HG03135 (cell line): ENCODE measurements around the gene RYR2.
"Not testable (repeated sequence)": the region's sequence is repeated elsewhere in the genome, so short reads cannot be mapped to it uniquely, and the experiment has no call there.

Source experiments
- ATAC-seq: cut with Tn5 transposase; IDR thresholded peaks from one replicate; pipeline ENCODE4 v1.9.1; 2021; ENCODE audit warnings: mild to moderate bottlenecking, moderate library complexity; ENCODE audit not compliant: unreplicated experiment

RYR2 gene

DNA sequence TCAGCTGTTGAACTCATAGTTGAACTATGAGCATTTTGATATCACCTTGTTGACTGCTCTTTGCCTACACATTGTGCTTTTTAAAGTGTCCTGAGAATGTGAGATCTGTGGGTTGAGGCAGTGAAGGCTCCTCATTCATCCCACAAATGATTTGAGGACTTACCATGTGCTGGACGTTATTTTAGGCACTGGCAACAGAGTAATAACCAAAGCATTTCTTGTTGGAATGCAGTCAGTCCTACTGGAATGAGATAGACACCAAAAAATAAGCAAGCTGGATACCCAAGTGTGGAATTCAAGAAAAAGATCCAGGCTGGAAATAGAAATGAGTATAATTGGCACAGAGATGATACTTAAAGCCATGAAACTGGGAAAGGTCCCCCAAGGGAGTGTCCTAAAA is 775.3 kb downstream of the RYR2 start:
- ATAC-seq: no peak

DNA sequence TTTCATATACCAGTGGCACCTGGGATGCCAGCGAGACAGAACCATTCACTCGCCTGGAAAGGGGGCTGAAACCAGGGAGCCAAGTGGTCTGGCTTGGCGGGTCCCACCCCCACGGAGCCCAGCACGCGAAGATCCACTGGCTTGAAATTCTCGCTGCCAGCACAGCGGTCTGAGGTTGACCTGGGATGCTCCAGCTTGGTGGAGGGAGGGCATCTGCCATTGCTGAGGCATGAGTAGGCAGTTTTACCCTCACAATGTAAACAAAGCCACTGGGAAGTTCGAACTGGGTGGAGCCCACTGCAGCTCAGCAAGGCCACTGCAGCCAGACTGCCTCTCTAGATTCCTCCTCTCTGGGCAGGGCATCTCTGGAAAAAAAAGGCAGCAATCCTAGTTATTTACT is 778.6 kb downstream of the RYR2 start:
- ATAC-seq: not testable (repeated sequence)

DNA sequence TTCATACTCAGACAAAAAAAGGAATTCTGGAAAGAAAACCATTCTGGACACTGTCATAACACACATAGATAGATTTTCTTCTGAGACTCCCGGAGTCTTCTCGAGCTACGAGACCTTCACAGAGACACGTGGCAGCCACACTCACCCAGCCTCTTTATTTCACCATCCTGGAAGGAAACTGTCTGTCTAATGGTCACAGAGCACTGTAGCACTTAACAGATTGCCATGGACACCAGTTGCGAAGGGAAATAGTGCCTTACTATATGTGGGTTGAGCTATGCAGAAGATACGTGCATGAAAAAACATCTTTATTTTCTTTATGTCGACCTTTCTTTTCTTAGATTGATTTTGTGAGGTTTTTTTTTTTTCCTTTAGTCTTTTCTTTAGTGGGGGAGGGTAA is 790.9 kb downstream of the RYR2 start:
- ATAC-seq: no peak

DNA sequence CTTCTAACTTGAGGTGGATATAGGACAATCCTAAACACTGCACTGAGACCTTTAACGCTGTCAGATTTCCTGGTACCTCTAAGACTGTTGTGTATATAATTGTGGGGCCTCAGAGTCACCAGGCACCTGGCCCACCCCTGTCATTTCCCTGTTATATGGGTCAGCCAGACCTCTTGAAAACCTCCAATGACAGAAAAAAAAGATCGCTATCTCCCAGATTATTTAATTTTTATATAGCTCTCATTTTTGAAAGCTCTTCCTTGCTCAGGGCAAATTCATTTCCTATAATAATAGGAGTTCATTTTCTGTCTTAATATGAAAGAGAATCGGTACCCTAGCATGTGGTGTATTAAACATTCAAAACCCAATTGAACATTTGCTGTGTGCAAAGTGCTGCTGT is 792.1 kb downstream of the RYR2 start:
- no peak for ATAC-seq

DNA sequence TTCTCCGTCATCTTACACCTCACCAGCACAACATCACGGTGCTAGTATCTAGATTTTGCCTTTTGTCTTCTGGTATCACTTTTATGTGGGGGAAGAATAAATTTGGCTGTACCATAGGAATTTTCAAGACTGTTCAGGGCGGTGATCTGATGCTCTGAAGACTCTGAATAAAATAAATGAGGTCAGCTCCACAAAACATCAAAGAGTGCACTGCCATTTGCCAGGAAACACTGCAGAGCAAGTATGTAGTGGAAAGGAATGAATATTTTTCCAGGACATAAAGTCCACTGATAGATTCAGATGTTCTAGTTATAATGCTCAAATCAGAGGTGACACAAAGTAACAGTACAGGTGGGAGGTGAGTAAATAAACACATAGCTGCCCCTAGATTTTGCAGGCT is 792.5 kb downstream of the RYR2 start:
- ATAC-seq: no peak

DNA sequence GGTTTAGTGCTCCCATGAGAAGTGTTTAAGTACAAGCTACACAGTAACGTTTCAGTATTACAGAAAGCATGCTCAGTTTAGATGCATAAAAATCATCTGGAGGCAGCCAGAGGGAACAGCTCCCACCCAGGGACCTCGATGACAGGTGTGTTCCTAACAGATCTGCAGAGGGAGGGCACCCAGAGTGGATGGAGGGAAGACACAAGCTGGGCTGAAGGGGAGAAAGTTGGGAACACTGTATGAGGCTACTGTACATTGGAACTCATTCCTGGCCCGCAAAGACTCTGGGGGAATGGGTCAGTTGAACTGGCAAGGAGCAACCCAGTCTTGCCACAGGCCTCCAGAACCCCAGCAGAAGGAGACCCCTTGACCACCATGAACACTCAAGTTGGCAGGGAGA is 796.3 kb downstream of the RYR2 start:
- ATAC-seq: no peak

DNA sequence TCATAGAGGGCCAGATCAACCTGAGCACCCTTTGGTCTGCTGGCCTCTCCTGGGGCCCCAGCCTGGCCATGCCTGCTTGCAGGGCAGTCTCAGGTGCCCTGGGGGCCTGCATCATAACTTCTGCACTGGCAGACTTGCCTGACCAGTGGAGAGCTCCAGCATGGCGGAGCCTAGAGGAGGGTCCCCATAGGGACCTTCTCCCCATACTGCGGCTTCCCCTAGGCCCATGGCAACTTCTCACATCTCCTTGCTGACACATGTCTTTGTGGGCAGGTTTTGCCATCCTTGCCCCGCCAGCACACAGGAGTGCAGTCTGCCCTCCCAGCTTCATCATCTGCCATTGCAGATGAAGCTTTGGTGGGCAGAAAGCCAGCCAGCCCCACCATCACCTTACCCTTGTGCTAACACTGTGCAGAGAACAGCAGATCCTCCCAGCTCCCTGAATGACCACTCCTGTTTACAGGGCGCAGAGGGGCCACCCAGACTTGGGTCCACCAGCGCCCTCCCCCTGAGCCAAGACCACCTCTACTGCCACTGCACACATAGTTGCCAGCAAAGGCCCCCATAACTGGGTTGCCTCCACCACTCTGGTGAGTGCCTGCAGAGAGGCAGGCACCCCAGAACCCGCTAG is 797.0 kb downstream of the RYR2 start:
- no peak for ATAC-seq

DNA sequence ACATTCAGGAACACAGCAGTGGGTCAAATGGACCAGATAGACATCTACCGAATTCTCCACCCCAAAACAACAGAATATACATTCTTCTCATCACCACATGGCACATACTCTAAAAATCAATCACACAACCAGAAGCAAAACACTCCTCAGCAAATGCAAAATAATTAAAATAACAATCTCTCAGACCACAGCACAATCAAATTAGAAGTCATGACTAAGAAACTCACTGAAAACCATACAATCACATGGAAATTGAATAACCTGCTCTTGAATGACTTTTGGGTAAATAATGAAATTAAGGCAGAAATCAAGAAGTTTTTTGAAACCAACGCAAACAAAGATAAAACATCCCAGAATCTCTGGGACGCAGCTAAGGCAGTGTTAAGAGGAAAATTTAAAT is 799.5 kb downstream of the RYR2 start:
- ATAC-seq: no peak

DNA sequence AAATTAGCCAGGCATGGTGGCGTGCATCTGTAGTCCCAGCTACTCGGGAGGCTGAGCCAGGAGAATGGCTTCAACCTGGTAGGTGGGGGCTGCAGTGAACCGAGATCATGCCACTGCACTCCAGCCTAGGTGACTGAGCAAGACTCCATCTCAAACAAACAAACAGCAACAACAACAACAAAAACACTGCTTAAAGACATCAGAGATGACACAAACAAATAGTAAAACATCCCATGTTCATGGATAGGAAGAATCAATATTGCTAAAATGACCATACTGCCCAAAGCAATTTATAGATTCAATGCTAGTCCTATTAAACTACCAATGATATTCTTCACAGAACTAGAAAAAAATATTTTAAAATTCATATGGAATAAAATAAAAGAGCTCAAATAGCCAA is 801.5 kb downstream of the RYR2 start:
- ATAC-seq: not testable (repeated sequence)

DNA sequence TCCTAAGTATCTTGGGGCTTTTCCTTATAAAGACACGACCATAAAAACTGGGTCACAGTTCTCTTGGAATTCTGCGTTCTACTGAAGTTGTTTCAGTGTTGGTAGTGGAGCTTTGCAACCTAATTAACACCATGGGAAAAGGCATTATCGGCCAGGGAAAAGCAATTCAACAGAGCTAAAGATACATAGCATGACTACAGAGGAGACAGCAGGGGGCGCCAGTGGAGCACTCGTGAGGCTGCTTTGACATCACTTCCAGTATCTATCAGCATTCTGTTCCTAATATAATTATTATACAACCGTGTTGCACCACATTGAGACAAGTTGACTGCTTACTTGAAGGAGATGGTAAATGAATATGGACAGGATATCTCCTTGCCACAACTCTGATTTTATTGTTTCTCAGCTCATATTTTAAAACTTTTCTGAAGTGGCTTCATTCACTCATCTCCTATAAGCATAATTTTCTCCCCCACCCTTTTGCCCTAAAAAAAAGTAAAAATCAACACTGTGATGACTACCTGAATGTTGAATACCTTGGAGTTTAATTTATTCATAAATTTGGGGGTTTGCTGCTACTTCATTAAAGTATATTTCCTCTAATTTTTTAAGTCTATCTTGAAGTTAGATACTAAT is 809.3 kb downstream of the RYR2 start:
- ATAC-seq: no peak

DNA sequence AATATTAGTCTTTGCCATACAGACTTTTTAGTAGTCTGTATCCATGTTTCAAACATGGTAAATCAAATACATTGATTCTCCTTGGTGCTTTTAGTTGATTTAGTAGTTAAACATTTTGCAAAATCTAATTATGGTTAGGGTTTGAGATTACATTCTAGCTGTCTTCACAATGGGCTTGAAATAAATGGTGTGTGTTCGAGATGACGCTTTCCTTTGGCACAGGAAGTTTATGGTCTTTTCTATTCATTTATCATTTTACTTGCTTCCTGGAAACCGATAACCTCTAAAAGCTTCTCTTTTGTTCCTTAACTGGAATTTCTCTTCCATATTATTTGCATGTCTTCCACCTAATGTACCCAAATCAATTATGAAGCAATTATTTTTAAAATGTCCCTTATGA is 810.4 kb downstream of the RYR2 start:
- ATAC-seq: no peak

DNA sequence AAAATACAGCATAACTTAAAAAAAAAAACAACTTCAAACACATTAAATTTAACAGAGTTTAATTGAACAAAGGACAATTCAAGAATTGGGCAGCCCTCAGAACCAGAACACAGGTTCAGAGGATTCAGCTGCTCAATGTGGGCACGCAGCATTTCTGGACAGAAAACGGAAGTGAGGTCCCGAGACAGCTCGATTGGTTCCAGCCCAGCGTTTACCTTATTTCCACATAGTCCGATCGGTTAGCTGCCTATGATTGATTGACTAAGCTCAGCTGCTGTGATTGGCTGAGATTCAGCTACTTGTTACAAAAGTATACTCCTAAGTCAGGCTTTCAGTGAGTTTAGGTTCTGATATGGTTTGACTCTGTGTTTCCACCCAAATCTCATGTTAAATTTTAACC is 815.5 kb downstream of the RYR2 start:
- ATAC-seq: no peak

DNA sequence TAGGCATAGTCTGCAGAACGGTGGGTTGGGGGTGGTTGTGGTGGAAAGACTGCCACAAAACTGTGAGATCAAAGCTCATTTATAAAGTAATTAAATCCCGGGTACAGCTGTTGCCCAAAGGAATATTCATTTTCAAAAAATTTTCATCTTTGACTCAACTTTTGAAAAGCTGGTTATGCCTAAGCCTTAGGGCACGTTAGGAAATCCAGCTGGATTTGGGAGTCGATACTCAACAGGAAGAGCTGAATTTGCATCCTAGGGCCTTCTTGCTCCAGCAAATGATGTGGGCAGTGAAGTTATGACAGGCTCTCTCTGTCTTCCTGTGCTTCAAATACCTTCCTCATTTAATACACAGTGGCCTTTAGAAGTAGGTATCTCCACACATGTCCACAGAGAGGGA is 817.0 kb downstream of the RYR2 start:
- no peak for ATAC-seq

DNA sequence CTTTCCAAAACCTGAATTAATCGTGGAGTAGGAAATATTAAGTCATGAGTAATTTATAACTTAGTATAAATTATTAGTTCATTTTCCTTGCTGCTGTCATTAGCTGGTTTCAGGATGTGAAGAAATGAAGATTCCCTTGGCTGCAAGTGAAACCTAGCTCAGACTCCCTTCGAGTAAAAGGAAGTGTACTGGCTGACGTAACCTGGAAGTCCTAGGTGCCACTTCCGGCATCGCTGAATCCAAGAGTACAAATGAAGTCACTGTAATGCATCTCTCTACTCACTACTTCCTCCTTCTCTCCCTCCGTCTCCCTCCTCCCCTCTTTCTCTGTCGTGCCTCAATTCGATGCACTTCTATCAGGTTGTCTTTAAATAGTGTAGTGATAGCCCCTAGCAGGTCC is 820.0 kb downstream of the RYR2 start:
- ATAC-seq: no peak

DNA sequence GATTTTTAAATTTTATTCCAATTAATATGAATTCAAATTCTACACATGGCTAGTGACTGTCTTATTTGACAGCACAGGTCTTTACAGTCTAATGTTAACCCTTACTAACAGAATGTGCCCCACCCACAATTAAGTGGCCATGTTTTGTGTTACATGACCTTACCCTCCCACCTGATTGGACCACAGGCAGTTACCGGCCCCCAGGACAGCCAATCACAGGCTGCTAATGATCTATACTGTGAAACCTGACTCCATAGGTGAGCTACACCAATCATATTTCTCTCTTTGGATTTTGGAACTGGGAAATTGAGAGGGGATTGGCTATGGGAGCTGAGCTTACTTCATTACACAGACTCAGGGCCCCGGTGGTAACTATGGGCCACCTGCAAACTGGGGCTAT is 821.2 kb downstream of the RYR2 start:
- ATAC-seq: no peak

DNA sequence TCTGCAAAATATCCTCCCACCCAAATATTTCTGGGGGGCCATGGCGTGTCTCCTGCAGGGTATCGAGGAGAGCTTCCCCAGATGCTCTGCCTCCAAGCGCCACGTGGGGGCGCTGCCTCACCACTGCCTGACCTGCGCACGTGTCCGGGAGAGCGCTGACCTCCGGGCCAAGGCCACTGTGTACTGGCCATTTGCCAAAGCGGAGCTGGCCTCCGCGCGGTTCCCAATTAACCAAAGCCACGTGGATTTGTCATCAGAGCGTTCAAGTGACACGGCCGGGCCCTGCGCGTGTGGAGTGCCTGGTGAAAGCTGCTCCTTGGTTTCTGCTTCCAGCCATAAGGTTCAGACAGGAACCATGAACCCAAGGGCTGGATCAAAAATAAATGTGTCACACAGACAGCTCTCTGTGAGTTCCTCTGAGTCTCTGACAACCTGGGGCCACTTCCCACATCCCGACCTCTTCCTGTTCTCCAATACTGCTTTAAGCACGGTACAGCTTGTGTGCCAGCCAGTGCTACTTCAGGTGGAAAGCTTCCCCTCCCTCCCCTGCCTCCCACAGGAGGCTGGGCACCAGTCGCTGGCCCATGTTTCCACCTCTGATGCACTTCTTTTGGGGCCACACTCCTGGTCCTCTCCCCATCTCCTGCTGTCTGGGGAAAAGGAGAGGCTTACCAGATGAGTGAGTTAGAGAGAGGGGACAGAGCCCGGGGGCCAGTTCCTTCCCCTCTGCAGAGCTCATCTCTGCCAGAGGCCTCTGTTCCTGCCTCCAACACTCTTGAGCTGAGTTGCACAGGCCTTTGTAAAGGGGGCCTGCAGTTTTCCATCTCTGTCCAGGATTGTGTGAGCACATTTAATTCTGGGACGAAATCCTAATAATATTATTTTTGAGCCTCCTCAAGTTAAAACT is 822.6 kb downstream of the RYR2 start:
- ATAC-seq: no peak

DNA sequence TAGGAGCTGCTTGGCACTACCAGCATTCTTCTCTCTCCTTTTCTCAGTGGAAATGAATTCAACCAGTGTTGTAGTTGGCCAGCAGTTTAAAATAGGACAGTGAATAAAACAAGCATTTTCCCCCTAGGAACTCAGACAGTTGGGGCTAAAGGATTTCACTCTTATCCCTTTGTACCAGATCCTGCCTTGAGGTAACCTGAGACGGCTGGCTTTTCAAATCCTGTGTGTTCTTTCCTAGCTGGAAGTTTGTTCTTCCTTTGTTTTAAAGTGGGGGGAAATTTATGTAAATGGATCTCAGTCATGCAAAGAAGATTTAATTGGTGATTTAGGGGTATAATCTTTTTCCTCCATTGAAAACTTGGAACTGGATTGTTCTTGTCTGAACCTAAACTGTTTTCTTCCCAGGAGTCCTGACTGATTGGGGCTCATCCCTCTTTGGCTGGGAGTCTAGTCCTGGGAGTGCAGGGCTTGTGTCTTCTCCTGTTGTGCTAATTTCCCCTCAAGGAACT is 825.5 kb downstream of the RYR2 start:
- ATAC-seq: no peak

DNA sequence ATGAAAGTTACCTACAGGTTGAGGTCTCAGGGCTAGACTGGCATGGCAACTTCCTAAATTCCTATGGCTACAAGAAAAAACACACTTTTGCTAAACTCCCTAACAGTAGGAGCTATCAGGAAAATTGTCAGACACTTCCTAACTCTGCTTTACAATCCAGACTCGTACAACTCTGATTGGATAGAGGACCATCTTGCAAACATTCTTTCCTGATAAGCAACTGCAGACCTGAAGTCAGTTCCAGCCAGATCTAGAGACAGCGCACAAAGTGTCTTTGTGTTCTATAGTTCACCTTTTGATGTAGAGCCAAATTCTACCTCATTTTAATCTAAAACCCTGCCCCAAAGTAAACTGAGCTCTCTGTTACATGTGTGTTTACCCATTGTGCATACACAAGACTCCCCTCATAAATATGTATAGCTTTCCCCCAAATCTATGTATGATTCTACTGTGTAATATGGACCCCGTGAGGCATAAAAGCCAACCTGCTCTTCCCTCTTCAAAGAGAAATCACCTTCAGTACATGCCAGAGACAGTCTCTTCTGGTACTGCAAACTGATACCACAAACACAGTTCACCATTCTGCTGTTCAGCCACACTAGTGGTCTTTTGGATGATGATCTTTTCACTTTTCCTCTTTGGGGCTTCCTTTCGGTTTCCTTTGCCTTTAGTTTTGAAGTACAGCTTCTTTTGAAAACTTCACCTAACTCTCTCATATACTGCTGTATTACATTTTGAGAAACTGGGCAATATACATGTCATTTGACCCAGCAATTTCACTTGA is 827.0 kb downstream of the RYR2 start:
- ATAC-seq: no peak

DNA sequence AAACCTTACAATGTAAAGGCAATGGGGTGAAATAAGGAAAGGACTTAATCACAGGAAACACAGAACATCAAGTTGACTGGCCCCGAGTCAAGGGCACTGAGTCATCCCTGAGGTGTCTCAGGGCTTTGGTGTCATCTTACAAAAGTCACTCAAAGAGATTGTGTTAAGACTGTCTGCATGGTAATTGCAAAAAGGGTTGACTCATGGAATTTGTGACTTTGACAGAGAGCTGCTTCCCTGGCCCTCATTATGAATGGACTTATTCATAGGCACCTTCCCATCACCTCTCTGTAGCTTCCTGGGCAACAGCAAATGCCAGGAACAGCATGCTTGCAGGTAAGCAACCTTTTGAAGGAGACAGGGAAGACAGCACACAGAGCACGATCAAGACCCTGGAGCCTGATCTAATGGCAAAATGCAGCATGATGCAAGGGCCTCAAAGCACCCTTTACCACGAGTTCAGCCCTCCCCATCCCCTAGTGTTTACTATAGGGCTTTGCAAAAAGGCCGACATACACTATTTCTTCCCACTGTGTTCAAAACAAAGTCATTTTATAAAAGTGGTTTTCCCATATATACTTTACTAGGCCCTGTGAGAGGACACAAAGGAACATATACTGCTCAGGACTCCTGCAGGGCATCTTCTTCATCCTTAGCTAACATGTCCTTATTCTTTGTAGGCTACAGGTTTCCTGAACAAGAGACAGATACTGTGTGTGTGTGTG is 831.7 kb downstream of the RYR2 start:
- ATAC-seq: no peak

DNA sequence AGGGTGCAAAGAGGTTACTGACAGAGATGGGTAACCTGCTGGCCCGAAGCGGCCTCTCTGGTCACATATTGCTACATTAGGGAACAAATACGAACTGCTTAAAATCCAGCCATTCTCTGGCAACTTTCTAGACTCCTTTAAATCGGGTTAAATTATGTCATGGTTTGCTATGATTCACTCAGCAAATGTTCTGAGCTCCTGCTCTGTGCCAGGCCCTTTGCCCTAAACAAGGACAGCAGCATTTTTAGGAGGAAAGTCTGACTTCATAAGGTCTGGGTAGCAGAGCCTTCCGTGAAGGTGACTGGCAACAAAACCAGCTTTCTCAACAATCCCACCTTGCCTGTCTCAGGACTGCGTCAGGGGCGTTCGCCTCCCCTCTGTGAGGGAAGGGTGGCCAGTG is 833.3 kb downstream of the RYR2 start:
- no peak for ATAC-seq
